ENCODE measurements around the gene PFKP.
"Not testable (repeated sequence)": the region's sequence is repeated elsewhere in the genome, so short reads cannot be mapped to it uniquely, and the experiment has no call there.

PFKP gene

GRCh38 chr10:3095373-3096139, 28.2 kb downstream of the PFKP start:
- in situ Hi-C loops (cut with HindIII; ENCODE audit: low sequenced_read_pairs): no loop called here

GRCh38 chr10:3096149-3096548, 28.8 kb downstream of the PFKP start:
- in situ Hi-C loops (cut with HindIII; ENCODE audit: low sequenced_read_pairs): no loop called here

GRCh38 chr10:3097160-3097559, 29.8 kb downstream of the PFKP start:
- in situ Hi-C loops (cut with HindIII; ENCODE audit: low sequenced_read_pairs): no loop called here

GRCh38 chr10:3098689-3099088, 31.3 kb downstream of the PFKP start:
- in situ Hi-C loops (cut with HindIII; ENCODE audit: low sequenced_read_pairs): no loop called here

- in situ Hi-C loops (cut with HindIII; ENCODE audit: low sequenced_read_pairs): no loop called here
Observed at GRCh38 chr10:3099291-3100092, 32.1 kb downstream of the PFKP start.

GRCh38 chr10:3100093-3100792, 32.9 kb downstream of the PFKP start:
- in situ Hi-C loops (cut with HindIII; ENCODE audit: low sequenced_read_pairs): no loop called here

- in situ Hi-C loops (cut with HindIII; ENCODE audit: low sequenced_read_pairs): no loop called here
Observed at GRCh38 chr10:3100856-3101640, 33.7 kb downstream of the PFKP start.

- in situ Hi-C loops (cut with HindIII; ENCODE audit: low sequenced_read_pairs): no loop called here
Observed at GRCh38 chr10:3102720-3103427, 35.5 kb downstream of the PFKP start.

GRCh38 chr10:3103646-3104045, 36.3 kb downstream of the PFKP start:
- in situ Hi-C loops (cut with HindIII; ENCODE audit: low sequenced_read_pairs): no loop called here

- in situ Hi-C loops (cut with HindIII; ENCODE audit: low sequenced_read_pairs): no loop called here
Observed at GRCh38 chr10:3104251-3104918, 37.0 kb downstream of the PFKP start.

- in situ Hi-C loops (cut with HindIII; ENCODE audit: low sequenced_read_pairs): no loop called here
Observed at GRCh38 chr10:3105166-3105565, 37.8 kb downstream of the PFKP start.

GRCh38 chr10:3105905-3106304, 38.6 kb downstream of the PFKP start:
- in situ Hi-C loops (cut with HindIII; ENCODE audit: low sequenced_read_pairs): no loop called here

GRCh38 chr10:3106328-3106727, 39.0 kb downstream of the PFKP start:
- in situ Hi-C loops (cut with HindIII; ENCODE audit: low sequenced_read_pairs): not testable (repeated sequence)

- in situ Hi-C loops (cut with HindIII; ENCODE audit: low sequenced_read_pairs): no loop called here
Observed at GRCh38 chr10:3106928-3107425, 39.6 kb downstream of the PFKP start.

- in situ Hi-C loops (cut with HindIII; ENCODE audit: low sequenced_read_pairs): no loop called here
Observed at GRCh38 chr10:3107426-3107961, 40.1 kb downstream of the PFKP start.

- in situ Hi-C loops (cut with HindIII; ENCODE audit: low sequenced_read_pairs): no loop called here
Observed at GRCh38 chr10:3108033-3108432, 40.7 kb downstream of the PFKP start.

- in situ Hi-C loops (cut with HindIII; ENCODE audit: low sequenced_read_pairs): no loop called here
Observed at GRCh38 chr10:3108575-3109105, 41.3 kb downstream of the PFKP start.

- in situ Hi-C loops (cut with HindIII; ENCODE audit: low sequenced_read_pairs): no loop called here
Observed at GRCh38 chr10:3109196-3109595, 41.8 kb downstream of the PFKP start.

- in situ Hi-C loops (cut with HindIII; ENCODE audit: low sequenced_read_pairs): no loop called here
Observed at GRCh38 chr10:3109633-3110032, 42.3 kb downstream of the PFKP start.

Measured in endothelial cell of hepatic sinusoid (primary cell).